Neural progenitor cell (in vitro differentiated cells): ENCODE data around the gene BRD4.

Source experiments
- EZH2 ChIP-seq: fragments of 200-600 bp; sonication (generic); IDR thresholded peaks from 2 replicates; pipeline ENCODE4 v1.6.1; 2017; ENCODE audit warnings: antibody characterized with exemption, mild to moderate bottlenecking, moderate library complexity
- TF ChIP-seq, protein P1 (sequence below): fragments of 200-600 bp; sonication (generic); IDR thresholded peaks from 2 replicates; pipeline ENCODE4 v1.5.1; 2017; ENCODE audit warnings: antibody characterized with exemption, mild to moderate bottlenecking

DNA sequence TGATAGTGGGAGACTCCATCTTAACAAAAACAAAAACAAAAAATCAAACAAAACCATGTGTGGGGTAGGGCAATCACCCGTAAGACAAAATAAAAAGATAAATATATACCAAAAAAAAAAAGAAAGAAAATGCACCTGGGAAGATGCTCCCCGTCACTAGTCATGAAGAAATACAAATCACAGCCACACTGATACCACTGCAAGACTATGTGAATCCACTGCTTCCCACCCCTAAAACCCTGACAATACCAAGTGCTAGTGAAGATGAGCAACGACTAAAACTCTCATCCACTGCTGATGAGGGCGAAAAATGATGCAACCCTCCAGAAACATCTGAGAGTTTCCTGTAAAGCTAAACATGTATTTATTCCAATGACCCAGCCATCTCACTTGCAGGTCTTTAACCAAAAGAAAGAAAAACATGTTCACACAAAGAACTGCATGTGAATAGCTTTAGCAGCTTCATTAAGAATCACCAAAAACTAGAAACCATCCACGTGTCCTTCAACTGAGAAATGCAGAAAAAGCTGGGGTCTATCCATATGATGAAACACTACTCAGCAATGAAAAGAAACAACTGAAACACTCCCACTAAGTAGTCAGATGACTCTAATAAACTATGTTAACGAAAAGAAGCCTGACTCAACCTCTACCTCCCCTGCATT lies 31.7 kb downstream of the BRD4 start:
- TF ChIP-seq, protein P1, sequence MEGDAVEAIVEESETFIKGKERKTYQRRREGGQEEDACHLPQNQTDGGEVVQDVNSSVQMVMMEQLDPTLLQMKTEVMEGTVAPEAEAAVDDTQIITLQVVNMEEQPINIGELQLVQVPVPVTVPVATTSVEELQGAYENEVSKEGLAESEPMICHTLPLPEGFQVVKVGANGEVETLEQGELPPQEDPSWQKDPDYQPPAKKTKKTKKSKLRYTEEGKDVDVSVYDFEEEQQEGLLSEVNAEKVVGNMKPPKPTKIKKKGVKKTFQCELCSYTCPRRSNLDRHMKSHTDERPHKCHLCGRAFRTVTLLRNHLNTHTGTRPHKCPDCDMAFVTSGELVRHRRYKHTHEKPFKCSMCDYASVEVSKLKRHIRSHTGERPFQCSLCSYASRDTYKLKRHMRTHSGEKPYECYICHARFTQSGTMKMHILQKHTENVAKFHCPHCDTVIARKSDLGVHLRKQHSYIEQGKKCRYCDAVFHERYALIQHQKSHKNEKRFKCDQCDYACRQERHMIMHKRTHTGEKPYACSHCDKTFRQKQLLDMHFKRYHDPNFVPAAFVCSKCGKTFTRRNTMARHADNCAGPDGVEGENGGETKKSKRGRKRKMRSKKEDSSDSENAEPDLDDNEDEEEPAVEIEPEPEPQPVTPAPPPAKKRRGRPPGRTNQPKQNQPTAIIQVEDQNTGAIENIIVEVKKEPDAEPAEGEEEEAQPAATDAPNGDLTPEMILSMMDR = no peak
- no peak for TF ChIP-seq EZH2
